Natural killer cell (primary cell): ENCODE results near the gene ADAM22. TPM values are rescaled to one million over a fixed set of nuclear protein-coding genes. Genes with fewer than 3 reads are reported as not detected.

Experiments used
- ATAC-seq, 3 donors: fragments of 150-1000 bp in 2 of 3; fragments of 200-7000 bp in 1 of 3; cut with Tn5 transposase; 1 replicate in 1 of 3; 2 replicates in 2 of 3; pipeline ENCODE4 v1.10.0; 2021; ENCODE audit warnings: mild to moderate bottlenecking in 2 of 3, moderate library complexity in 2 of 3
- DNase-seq, 2 donors: peaks; one replicate each; pipeline versions ENCODE4 v3.0.0 to v3.0.0-alpha.2; 2013 to 2021; ENCODE audit warnings: mixed read lengths in 1 of 2
- H3K27ac ChIP-seq: one replicate; pipeline ENCODE4 v1.5.1; 2013; ENCODE audit warnings: mild to moderate bottlenecking, low read length
- H3K27me3 ChIP-seq: one replicate; pipeline ENCODE4 v1.6.1; 2013; ENCODE audit warnings: low read length; ENCODE audit not compliant: control insufficient read depth, insufficient read depth
- H3K36me3 ChIP-seq: one replicate; pipeline ENCODE4 v1.6.1; 2013; ENCODE audit warnings: low read length; ENCODE audit not compliant: control insufficient read depth, insufficient read depth
- H3K4me1 ChIP-seq: one replicate; pipeline ENCODE4 v1.6.1; 2013; ENCODE audit warnings: low read length; ENCODE audit not compliant: control insufficient read depth, insufficient read depth
- H3K4me3 ChIP-seq: one replicate; pipeline ENCODE4 v1.5.1; 2013; ENCODE audit warnings: low read length
- H3K9me3 ChIP-seq: one replicate; pipeline ENCODE4 v1.6.1; 2013; ENCODE audit warnings: low read length; ENCODE audit not compliant: control insufficient read depth, insufficient read depth
- H3K27ac Mint-ChIP-seq, 2 donors: one replicate each; pipeline ENCODE4 v1.8.0; 2022; ENCODE audit warnings: mild to moderate bottlenecking in 2 of 2, mixed read lengths in 2 of 2, moderate library complexity in 1 of 2
- H3K27me3 Mint-ChIP-seq, 2 donors: one replicate each; pipeline ENCODE4 v1.8.0; 2022; ENCODE audit warnings: low read depth in 2 of 2, mixed read lengths in 2 of 2
- H3K36me3 Mint-ChIP-seq: one replicate; pipeline ENCODE4 v1.8.0; 2022; ENCODE audit warnings: mixed read lengths
- H3K4me1 Mint-ChIP-seq, 2 donors: one replicate each; pipeline ENCODE4 v1.8.0; 2022; ENCODE audit warnings: mixed read lengths in 2 of 2
- H3K4me3 Mint-ChIP-seq: one replicate; pipeline ENCODE4 v1.8.0; 2022; ENCODE audit warnings: mild to moderate bottlenecking, moderate library complexity, mixed read lengths
- H3K9me3 Mint-ChIP-seq, 2 donors: one replicate each; pipeline ENCODE4 v1.8.0; 2022; ENCODE audit warnings: mixed read lengths in 2 of 2
- CTCF ChIP-seq: fragments of 200-600 bp; IDR thresholded peaks from one replicate; pipeline ENCODE4 v1.8.0; 2022; ENCODE audit warnings: antibody characterized with exemption
- WGBS: methylation state at CpG from one replicate; pipeline ENCODE4 v1.1.7; 2013; ENCODE audit warnings: missing lambda C conversion rate; ENCODE audit not compliant: insufficient coverage; 5-methylcytosine and 5-hydroxymethylcytosine counted together
- intact Hi-C: fragments of 100-400 bp; cut with micrococcal nuclease; formaldehyde crosslinking; loops from one replicate; pipeline ENCODE4 v1.14.2; 2022
- total RNA-seq, 4 donors: library from RNA; stranded (reverse); fragments of 120-200 nt in 1 of 4; gene quantifications; one replicate each; pipeline versions ENCODE4 v1.2.3 to v1.2.4, GENCODE V29; 2013 to 2022

The ADAM22 gene
- total RNA-seq, 3 donors from 2014 or later (not counting 1 experiment from before 2014, with no cell fraction given), result 3.0 to 5.4 (median 3.7) TPM

- intact Hi-C loops, result no loop called here
- Histone ChIP-seq H3K4me3 (no peak overlapping the region), H3K9me3 (no peaks in the 10 kb centered on the region), H3K27ac (no peak overlapping the region), H3K36me3 (no peaks in the 10 kb centered on the region), H3K4me1 (no peaks in the 10 kb centered on the region), H3K27me3 (no peaks in the 10 kb centered on the region)
- WGBS, result 83% methylated on average over 2 of the region's 3 CpGs
- no peak for TF ChIP-seq CTCF
- H3K4me3 Mint-ChIP-seq, result no peak overlapping the region
- H3K4me1 Mint-ChIP-seq, result peaks cover 5% of the 10 kb centered on the region in 2 donors
- DNase-seq (no peak), ATAC-seq (no peak)
- H3K36me3 Mint-ChIP-seq, result no peaks in the 10 kb centered on the region
- no peak overlapping the region for H3K27ac Mint-ChIP-seq
- no peaks in the 10 kb centered on the region for H3K27me3 Mint-ChIP-seq
- no peaks in the 10 kb centered on the region for H3K9me3 Mint-ChIP-seq
Measured at GRCh38 chr7:87984088-87984487, 50.0 kb downstream of the ADAM22 start.

- intact Hi-C loops, result no loop called here
- Mint-ChIP-seq H3K27me3 (no peaks in the 10 kb centered on the region), H3K4me1 (no peaks in the 10 kb centered on the region), H3K36me3 (no peaks in the 10 kb centered on the region), H3K4me3 (no peak overlapping the region), H3K9me3 (no peaks in the 10 kb centered on the region), H3K27ac (no peak overlapping the region)
- DNase-seq, result no peak
- no peak for ATAC-seq
- Histone ChIP-seq H3K27ac (no peak overlapping the region), H3K9me3 (no peaks in the 10 kb centered on the region), H3K36me3 (no peaks in the 10 kb centered on the region), H3K27me3 (no peaks in the 10 kb centered on the region), H3K4me3 (no peak overlapping the region), H3K4me1 (no peaks in the 10 kb centered on the region)
- TF ChIP-seq CTCF, result no peak
Measured at GRCh38 chr7:87993269-87993668, 59.2 kb downstream of the ADAM22 start.

- no peaks in the 10 kb centered on the region for H3K4me1 ChIP-seq
- Mint-ChIP-seq H3K27ac (no peak overlapping the region), H3K4me3 (no peak overlapping the region), H3K9me3 (no peaks in the 10 kb centered on the region), H3K36me3 (no peaks in the 10 kb centered on the region), H3K4me1 (no peaks in the 10 kb centered on the region), H3K27me3 (no peaks in the 10 kb centered on the region)
- H3K36me3 ChIP-seq, result no peaks in the 10 kb centered on the region
- ATAC-seq (no peak), DNase-seq (no peak)
- H3K27ac ChIP-seq, result no peak overlapping the region
- H3K4me3 ChIP-seq, result no peak overlapping the region
- no CpG with 5 or more reads among the region's 1 CpG for WGBS
- no peaks in the 10 kb centered on the region for H3K9me3 ChIP-seq
- intact Hi-C loops, result no loop called here
- H3K27me3 ChIP-seq, result no peaks in the 10 kb centered on the region
- TF ChIP-seq CTCF, result no peak
Measured at GRCh38 chr7:87999261-87999660, 65.2 kb downstream of the ADAM22 start.

- Mint-ChIP-seq H3K9me3 (no peaks in the 10 kb centered on the region), H3K27me3 (no peaks in the 10 kb centered on the region), H3K36me3 (no peaks in the 10 kb centered on the region), H3K4me3 (no peak overlapping the region), H3K4me1 (no peaks in the 10 kb centered on the region), H3K27ac (no peak overlapping the region)
- no peak overlapping the region for H3K27ac ChIP-seq
- no peak for TF ChIP-seq CTCF
- DNase-seq (no peak), ATAC-seq (no peak)
- no peaks in the 10 kb centered on the region for H3K36me3 ChIP-seq
- no peak overlapping the region for H3K4me3 ChIP-seq
- no peaks in the 10 kb centered on the region for H3K27me3 ChIP-seq
- H3K4me1 ChIP-seq, result no peaks in the 10 kb centered on the region
- 91% methylated on average over 5 of the region's 6 CpGs for WGBS
- no peaks in the 10 kb centered on the region for H3K9me3 ChIP-seq
- intact Hi-C loops, result no loop called here
Measured at GRCh38 chr7:88001744-88002530, 67.9 kb downstream of the ADAM22 start.
